RWPE1 (cell line): ENCODE data around the gene SRGAP1.
"Not testable (repeated sequence)": the region's sequence is repeated elsewhere in the genome, so short reads cannot be mapped to it uniquely, and the experiment has no call there.

Source experiments
- CTCF ChIA-PET: fragments of 350-600 bp; sonication (Branson Sonifier 250); formaldehyde crosslinking; extraction: SDS; loops from one replicate; lab custom pipeline; 2021; lab: Yijun Ruan, JAX
- POLR2A ChIA-PET: fragments of 400-600 bp; formaldehyde crosslinking; extraction: SDS; loops from one replicate; lab custom pipeline; 2020; ENCODE audit warnings: antibody characterized with exemption; ENCODE audit not compliant: low non-redundant PET; lab: Yijun Ruan, JAX
- DNase-seq: peaks from one replicate; pipeline ENCODE4 v3.0.0; 2012; ENCODE audit warnings: low spot score
- H3K27ac ChIP-seq: fragments of 450-650 bp; 2 replicates; pipeline ENCODE4 v1.5.1; 2017
- TF ChIP-seq, protein P1 (sequence below): fragments of 450-650 bp; conservative IDR thresholded peaks from 2 replicates; pipeline ENCODE4 v1.5.1; 2017; ENCODE audit warnings: low read depth, mild to moderate bottlenecking

Gene SRGAP1

GRCh38 chr12:64190140-64190539, 345.6 kb downstream of the SRGAP1 start:
- no peak overlapping the region for H3K27ac ChIP-seq
- CTCF ChIA-PET: interaction anchor here (0.6 kb wide), 1 partner anchor 49 kb away, joined by 3 read pairs; no protein-coding TSS in a partner anchor
- TF ChIP-seq, protein P1, sequence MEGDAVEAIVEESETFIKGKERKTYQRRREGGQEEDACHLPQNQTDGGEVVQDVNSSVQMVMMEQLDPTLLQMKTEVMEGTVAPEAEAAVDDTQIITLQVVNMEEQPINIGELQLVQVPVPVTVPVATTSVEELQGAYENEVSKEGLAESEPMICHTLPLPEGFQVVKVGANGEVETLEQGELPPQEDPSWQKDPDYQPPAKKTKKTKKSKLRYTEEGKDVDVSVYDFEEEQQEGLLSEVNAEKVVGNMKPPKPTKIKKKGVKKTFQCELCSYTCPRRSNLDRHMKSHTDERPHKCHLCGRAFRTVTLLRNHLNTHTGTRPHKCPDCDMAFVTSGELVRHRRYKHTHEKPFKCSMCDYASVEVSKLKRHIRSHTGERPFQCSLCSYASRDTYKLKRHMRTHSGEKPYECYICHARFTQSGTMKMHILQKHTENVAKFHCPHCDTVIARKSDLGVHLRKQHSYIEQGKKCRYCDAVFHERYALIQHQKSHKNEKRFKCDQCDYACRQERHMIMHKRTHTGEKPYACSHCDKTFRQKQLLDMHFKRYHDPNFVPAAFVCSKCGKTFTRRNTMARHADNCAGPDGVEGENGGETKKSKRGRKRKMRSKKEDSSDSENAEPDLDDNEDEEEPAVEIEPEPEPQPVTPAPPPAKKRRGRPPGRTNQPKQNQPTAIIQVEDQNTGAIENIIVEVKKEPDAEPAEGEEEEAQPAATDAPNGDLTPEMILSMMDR: no peak
- POLR2A ChIA-PET: no interaction called here
- DNase-seq: no peak

DNA sequence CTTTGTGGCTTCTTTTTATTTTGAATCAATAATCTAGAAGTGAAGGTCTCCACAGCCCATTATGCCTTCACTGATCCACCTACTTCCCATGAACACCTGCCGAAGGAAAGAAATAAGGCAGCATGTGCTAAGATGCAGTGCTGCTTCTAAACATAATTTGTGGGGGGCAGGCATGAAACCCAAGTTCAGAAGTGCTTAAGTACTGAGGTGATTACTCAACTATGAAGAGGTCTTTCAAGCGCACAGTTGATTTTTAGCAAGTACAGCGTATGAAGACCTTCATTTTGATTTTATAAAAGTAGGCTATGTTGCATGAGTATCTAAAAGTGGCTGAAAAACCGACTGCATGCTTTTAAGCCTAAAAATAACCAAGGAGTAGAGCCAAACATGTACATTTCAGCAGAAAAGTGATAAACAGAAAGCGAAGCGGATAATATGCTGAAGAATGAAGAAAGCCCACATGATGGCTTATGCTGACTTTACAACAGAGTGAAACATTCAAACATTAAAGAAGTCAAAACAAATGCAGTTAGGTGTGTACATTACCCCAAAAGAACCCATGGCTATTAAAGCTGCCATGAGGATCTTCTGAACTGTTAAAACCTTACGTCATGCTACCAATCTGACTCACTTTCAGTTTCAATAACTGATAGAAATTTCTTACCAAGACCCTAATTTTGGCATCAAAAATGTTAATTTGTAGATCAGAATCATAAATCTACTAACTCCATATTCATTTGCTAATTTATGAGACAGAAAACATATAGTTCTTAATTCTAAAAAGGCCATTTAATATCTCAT, 348.3 kb downstream of the SRGAP1 start:
- ChIA-PET POLR2A (no interaction called here), CTCF (no interaction called here)

DNA sequence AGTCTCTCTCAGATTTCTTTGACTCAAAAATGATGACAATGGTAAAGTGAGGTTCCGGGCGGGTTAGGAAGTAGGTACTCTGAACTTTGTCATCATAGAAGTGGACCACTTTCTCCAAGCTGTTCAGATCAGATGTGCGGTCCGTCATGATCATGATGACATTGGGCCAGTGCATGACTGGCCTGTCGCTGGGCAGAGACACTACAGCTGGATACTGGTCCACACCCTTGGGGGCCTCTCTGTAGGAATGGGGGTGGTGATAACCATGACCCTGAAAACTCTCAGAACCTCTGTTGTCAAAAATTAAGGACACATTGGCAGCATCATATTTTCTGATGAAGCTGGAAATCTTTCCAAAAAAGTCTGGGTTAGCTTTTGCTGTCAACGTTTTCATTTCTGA, 349.4 kb downstream of the SRGAP1 start:
- no peak for DNase-seq
- POLR2A ChIA-PET: no interaction called here
- TF ChIP-seq, protein P1: no peak
- H3K27ac ChIP-seq: no peak overlapping the region
- CTCF ChIA-PET: no interaction called here

More for the DNA sequence above, 348.3 kb downstream of the SRGAP1 start:
- DNase-seq: no peak
- no peak overlapping the region for H3K27ac ChIP-seq
- TF ChIP-seq, protein P1: no peak

DNA sequence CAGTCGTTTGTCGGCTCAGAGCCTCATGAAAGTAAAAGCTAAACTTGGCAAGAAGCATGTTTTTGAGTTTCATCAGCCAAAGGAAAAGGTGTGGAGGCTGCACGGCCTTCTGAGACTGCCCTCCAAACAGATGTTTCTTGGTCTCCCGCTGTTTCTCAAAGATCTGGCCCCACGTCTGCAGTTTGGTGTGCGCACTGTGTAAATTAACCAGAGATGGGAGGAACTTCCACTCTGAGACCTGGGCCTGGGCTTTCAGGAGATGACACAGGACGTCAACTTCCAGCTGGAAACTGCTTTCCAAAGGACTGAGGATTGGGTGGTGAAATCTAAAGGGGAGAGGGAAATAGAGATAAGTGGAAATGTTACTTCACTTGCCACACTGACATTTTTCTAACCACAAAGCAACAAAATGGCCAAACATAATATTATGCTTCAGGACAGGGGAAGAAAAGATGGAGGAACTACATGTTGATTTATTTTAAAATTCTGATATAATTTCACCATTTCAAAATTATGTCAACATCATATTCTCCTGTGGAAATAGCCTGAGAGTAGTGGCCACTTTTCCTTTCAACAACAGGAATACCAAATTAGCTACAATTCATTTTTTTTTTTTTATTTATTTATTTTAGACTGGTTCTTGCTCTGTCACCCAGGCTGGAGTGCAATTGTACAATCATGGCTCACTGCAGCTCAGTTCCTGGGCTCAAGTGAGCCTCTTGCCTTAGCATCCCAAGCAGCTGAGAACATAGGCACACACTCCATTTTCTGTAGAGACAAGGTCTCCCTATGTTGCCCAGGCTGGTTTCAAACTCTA, 350.0 kb downstream of the SRGAP1 start:
- TF ChIP-seq, protein P1: no peak
- ChIA-PET POLR2A (no interaction called here), CTCF (no interaction called here)
- no peak overlapping the region for H3K27ac ChIP-seq
- DNase-seq: no peak

DNA sequence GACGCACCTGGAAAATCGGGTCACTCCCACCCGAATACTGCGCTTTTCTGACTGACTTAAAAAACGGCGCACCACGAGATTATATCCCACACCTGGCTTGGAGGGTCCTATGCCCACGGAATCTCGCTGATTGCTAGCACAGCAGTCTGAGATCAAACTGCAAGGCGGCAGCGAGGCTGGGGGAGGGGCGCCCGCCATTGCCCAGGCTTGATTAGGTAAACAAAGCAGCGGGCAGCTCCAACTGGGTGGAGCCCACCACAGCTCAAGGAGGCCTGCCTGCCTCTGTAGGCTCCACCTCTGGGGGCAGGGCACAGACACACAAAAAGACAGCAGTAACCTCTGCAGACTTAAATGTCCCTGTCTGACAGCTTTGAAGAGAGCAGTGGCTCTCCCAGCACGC, 351.3 kb downstream of the SRGAP1 start:
- DNase-seq, POLR2A ChIA-PET, CTCF ChIA-PET, H3K27ac ChIP-seq: not testable (repeated sequence)

- ChIA-PET CTCF (no interaction called here), POLR2A (no interaction called here)
- TF ChIP-seq, protein P1: no peak
- H3K27ac ChIP-seq: no peak overlapping the region
- DNase-seq: no peak
Observed at GRCh38 chr12:64203036-64203435, 358.5 kb downstream of the SRGAP1 start.

DNA sequence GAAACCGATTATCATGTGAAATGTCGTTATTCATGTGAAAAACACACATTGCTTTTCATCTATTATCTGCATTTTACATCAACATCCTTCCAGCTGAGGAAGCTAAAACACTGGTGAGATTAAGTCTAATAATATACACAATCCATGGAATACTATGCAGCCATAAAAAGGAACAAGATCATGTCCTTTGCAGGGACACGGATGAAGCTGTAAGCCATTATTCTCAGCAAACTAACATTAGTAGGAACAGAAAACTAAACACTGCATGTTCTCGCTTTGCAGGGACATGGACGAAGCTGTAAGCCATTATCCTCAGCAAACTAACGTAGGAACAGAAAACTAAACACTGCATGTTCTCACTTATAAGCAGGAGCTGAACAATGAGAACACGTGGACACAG, 359.3 kb downstream of the SRGAP1 start:
- no peak for DNase-seq
- POLR2A ChIA-PET: no interaction called here
- CTCF ChIA-PET: no interaction called here
- H3K27ac ChIP-seq: no peak overlapping the region
- TF ChIP-seq, protein P1: no peak
